Measurements from ENCODE around the gene THSD7A. TPM values are rescaled to one million over a fixed set of nuclear protein-coding genes. Genes with fewer than 3 reads are reported as not detected.

THSD7A gene
- total and polyA plus RNA-seq, 10 of the 15 experiments (the other 5 are each of a cell fraction or from before 2014, with no cell fraction given) = 0.03 to 0.09 (median 0.03) TPM; not detected in 7

DNA sequence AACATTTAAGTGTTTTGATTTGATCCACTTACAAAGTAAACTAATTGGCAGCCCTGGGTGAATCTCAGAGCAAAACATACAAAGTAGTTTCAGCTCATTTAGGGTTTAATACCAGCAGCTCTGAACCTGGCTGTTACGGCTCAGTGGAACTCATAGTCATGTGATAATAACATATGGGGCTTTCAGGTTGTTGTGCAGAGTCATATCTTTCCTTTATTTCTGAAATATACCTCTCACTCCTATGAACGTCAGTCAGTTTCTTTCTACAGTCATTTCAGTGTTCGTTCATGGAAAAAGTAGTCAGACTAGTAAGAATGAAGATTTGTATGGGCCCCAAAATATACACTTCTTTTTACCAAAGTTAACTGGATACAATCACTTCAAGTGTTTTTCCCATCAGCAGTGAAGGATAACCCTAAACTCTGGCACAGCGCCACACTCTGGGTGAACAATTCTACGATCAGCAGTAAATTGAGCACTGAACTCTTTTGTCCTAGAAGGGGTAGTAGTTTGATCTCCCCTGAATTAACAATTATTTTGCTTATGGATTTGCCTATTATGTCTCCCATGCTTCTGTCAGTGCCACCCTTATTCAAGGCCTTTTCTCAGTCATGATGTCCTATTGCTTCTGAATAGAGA is 218.6 kb downstream of the THSD7A start:
- POLR2A ChIA-PET = no interaction called here
- CTCF ChIA-PET = no interaction called here
- in situ Hi-C loops (cut with MboI) = no loop called here
- Histone ChIP-seq H3K27ac (ENCODE audit: control insufficient read depth, insufficient read depth) (peak overlapping the region; percentile 39; the same call in 1 of the 2 replicates), H4K20me1 (ENCODE audit: control insufficient read depth, insufficient read depth) (no peaks in the 10 kb centered on the region), H3K4me2 (ENCODE audit: control insufficient read depth, insufficient read depth) (peak overlapping the region; percentile 35; the same call in 1 of the 2 replicates), H3K9ac (ENCODE audit: control insufficient read depth, insufficient read depth, low read length) (no peak overlapping the region), H3K36me3 (ENCODE audit: control insufficient read depth in 2 of 2, insufficient read depth in 2 of 2, low read length in 1 of 2) (no peaks in the 10 kb centered on the region), H3K4me1 (ENCODE audit: control insufficient read depth, insufficient read depth, low read length) (0 out of 2 replicates have a peak, but pooled peaks cover 4% of the 10 kb centered on the region), H3K27me3 (replicated peaks in 1 of 2; ENCODE audit: control insufficient read depth in 2 of 2, insufficient read depth in 2 of 2, low read length in 1 of 2) (no peaks in the 10 kb centered on the region), H3K9me3 (replicated peaks; ENCODE audit: control insufficient read depth, insufficient read depth, low read length) (no peaks in the 10 kb centered on the region), H3K79me2 (ENCODE audit: control insufficient read depth, insufficient read depth, low read length) (no peaks in the 10 kb centered on the region), H2AFZ (ENCODE audit: control insufficient read depth, low read depth, low read length) (no peak overlapping the region), H3K4me3 (no peak overlapping the region)
- ATAC-seq = peak; percentile 94
- SMC1A ChIA-PET (ENCODE audit: uncharacterized antibody, unreplicated experiment) = interaction anchor here (0.6 kb wide), 1 partner anchor 61 kb away, joined by 3 read pairs; no protein-coding TSS in a partner anchor
- BruUV-seq (replicated peaks) = no TSS peak
- WGBS (ENCODE audit: insufficient coverage, insufficient replicate concordance, low lambda C conversion rate, missing lambda C conversion rate) = 31% methylated on average over 5 of the region's 5 CpGs
- peak; percentile 30 for DNase-seq (ENCODE audit: low read depth, low spot score)
- intact Hi-C loops (cut with micrococcal nuclease; ENCODE audit: unreplicated experiment) = no loop called here
- RAD21 ChIA-PET (ENCODE audit: unreplicated experiment) = no interaction called here
- FAIRE-seq = peak; percentile 75
- no peak for TF ChIP-seq KLF5 (IDR thresholded peaks at IDR 0.05; ENCODE audit: partially characterized antibody)
- TF ChIP-seq, protein P1, sequence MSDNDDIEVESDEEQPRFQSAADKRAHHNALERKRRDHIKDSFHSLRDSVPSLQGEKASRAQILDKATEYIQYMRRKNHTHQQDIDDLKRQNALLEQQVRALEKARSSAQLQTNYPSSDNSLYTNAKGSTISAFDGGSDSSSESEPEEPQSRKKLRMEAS (IDR thresholded peaks at IDR 0.05; ENCODE audit: low read depth, low read length) = no peak
- TF ChIP-seq, protein P2, sequence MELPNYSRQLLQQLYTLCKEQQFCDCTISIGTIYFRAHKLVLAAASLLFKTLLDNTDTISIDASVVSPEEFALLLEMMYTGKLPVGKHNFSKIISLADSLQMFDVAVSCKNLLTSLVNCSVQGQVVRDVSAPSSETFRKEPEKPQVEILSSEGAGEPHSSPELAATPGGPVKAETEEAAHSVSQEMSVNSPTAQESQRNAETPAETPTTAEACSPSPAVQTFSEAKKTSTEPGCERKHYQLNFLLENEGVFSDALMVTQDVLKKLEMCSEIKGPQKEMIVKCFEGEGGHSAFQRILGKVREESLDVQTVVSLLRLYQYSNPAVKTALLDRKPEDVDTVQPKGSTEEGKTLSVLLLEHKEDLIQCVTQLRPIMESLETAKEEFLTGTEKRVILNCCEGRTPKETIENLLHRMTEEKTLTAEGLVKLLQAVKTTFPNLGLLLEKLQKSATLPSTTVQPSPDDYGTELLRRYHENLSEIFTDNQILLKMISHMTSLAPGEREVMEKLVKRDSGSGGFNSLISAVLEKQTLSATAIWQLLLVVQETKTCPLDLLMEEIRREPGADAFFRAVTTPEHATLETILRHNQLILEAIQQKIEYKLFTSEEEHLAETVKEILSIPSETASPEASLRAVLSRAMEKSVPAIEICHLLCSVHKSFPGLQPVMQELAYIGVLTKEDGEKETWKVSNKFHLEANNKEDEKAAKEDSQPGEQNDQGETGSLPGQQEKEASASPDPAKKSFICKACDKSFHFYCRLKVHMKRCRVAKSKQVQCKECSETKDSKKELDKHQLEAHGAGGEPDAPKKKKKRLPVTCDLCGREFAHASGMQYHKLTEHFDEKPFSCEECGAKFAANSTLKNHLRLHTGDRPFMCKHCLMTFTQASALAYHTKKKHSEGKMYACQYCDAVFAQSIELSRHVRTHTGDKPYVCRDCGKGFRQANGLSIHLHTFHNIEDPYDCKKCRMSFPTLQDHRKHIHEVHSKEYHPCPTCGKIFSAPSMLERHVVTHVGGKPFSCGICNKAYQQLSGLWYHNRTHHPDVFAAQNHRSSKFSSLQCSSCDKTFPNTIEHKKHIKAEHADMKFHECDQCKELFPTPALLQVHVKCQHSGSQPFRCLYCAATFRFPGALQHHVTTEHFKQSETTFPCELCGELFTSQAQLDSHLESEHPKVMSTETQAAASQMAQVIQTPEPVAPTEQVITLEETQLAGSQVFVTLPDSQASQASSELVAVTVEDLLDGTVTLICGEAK (IDR thresholded peaks at IDR 0.05; ENCODE audit: borderline replicate concordance) = no peak
- TF ChIP-seq, protein P3, sequence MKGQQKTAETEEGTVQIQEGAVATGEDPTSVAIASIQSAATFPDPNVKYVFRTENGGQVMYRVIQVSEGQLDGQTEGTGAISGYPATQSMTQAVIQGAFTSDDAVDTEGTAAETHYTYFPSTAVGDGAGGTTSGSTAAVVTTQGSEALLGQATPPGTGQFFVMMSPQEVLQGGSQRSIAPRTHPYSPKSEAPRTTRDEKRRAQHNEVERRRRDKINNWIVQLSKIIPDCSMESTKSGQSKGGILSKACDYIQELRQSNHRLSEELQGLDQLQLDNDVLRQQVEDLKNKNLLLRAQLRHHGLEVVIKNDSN (IDR thresholded peaks at IDR 0.05; ENCODE audit: borderline replicate concordance, extremely low read length, insufficient read depth, low read depth, low read length) = no peak
- peak; percentile 46; the same call in 1 of the 2 replicates for TF ChIP-seq RUNX3 (IDR thresholded peaks at IDR 0.05; ENCODE audit: low read length)
- TF ChIP-seq RAD51 (IDR thresholded peaks at IDR 0.05) = peak; percentile 61
- no peak for TF ChIP-seq CHD2 (IDR thresholded peaks at IDR 0.05; ENCODE audit: borderline replicate concordance, low read depth, low read length)
- TF ChIP-seq ZNF274 (IDR thresholded peaks at IDR 0.05; ENCODE audit: insufficient read depth, insufficient read length) = no peak
- TF ChIP-seq RBBP5 (conservative IDR thresholded peaks at IDR 0.05) = no peak
- TF ChIP-seq BHLHE40 (IDR thresholded peaks at IDR 0.05; ENCODE audit: borderline replicate concordance in 1 of 2, low read depth in 2 of 2, low read length in 1 of 2) = peak; percentile 46 to 49; a peak in 2 of 4 replicates
- TF ChIP-seq BMI1 (IDR thresholded peaks at IDR 0.05; ENCODE audit: borderline replicate concordance) = no peak
- TF ChIP-seq ZNF24 (IDR thresholded peaks at IDR 0.05) = no peak
- no peak; the same call in 1 of the 2 replicates for TF ChIP-seq BACH1 (IDR thresholded peaks at IDR 0.05; ENCODE audit: borderline replicate concordance)
- no peak for TF ChIP-seq EGR1 (IDR thresholded peaks at IDR 0.05; ENCODE audit: borderline replicate concordance in 1 of 2, low read depth in 2 of 2, low read length in 2 of 2)
- TF ChIP-seq ZZZ3 (IDR thresholded peaks at IDR 0.05; ENCODE audit: control insufficient read depth, insufficient read length, low read depth) = no peak
- TF ChIP-seq RAD21 (IDR thresholded peaks at IDR 0.05; ENCODE audit: insufficient read depth, low read depth, low read length) = 0 out of 2 replicates have a peak, but pooled peaks have one; percentile 7
- no peak for TF ChIP-seq CHD4 (IDR thresholded peaks at IDR 0.05)
- TF ChIP-seq FOS (IDR thresholded peaks at IDR 0.05; ENCODE audit: borderline replicate concordance, extremely low read depth, insufficient read length) = no peak
- TF ChIP-seq HDAC6 (IDR thresholded peaks at IDR 0.05; ENCODE audit: unreplicated experiment) = no peak
- no peak for TF ChIP-seq SIX5 (IDR thresholded peaks at IDR 0.05; ENCODE audit: low read depth, low read length, severe bottlenecking)
